Right lobe of liver (tissue), 6 donors: ENCODE measurements around the gene S100A16. TPM values are rescaled to one million over a fixed set of nuclear protein-coding genes. Genes with fewer than 3 reads are reported as not detected.

Source experiments
- ATAC-seq, 4 donors: fragments of 200-7000 bp; cut with Tn5 transposase; one replicate each; pipeline ENCODE4 v1.9.1; 2020; ENCODE audit warnings: mild to moderate bottlenecking in 4 of 4, moderate library complexity in 4 of 4
- DNase-seq, 3 donors: peaks; one replicate each; pipeline ENCODE4 v3.0.0-alpha.2; 2020
- H3K27ac ChIP-seq, 3 donors: fragments of 200-600 bp; one replicate each; pipeline ENCODE4 v1.8.0; 2022
- H3K27me3 ChIP-seq, 2 donors: fragments of 200-600 bp; one replicate each; pipeline ENCODE4 v1.8.0; 2022
- H3K36me3 ChIP-seq, 4 donors: fragments of 200-600 bp; sonication (generic) in 1 of 4; one replicate each; pipeline versions ENCODE4 v1.5.1 to v1.8.0; 2017 to 2022; ENCODE audit warnings: control low read depth in 1 of 4
- H3K4me1 ChIP-seq, 4 donors: fragments of 200-600 bp; sonication (generic) in 1 of 4; one replicate each; pipeline versions ENCODE4 v1.5.1 to v1.8.0; 2017 to 2022; ENCODE audit warnings: control low read depth in 1 of 4
- H3K4me3 ChIP-seq, 3 donors: fragments of 200-600 bp; one replicate each; pipeline ENCODE4 v1.8.0; 2022
- H3K9me3 ChIP-seq, 4 donors: fragments of 200-600 bp; sonication (generic) in 1 of 4; one replicate each; pipeline versions ENCODE4 v1.5.1 to v1.8.0; 2017 to 2022; ENCODE audit warnings: control low read depth in 1 of 4
- POLR2A ChIP-seq: fragments of 450-650 bp; IDR thresholded peaks from one replicate; pipeline ENCODE4 v1.6.1; 2017; ENCODE audit warnings: antibody characterized with exemption, mild to moderate bottlenecking
- WGBS: methylation state at CpG from one replicate; pipeline ENCODE4 v1.1.6; 2018; ENCODE audit warnings: low coverage, low lambda C conversion rate; ENCODE audit not compliant: insufficient coverage; ENCODE audit errors: missing lambda C conversion rate; 5-methylcytosine and 5-hydroxymethylcytosine counted together
- intact Hi-C, 2 donors: fragments of 100-400 bp; cut with DNase I; formaldehyde crosslinking; loops; one replicate each; pipeline versions ENCODE4 v1.11.2 to v1.14.1; 2022
- total RNA-seq, 6 experiments: library from RNA; depleted of rRNA in 2 of 6; stranded (reverse); fragments of >200 nt in 2 of 6; fragmentation: NEBNext Ultra II Directional in 3 of 6; extraction: Animal tissue kit (Norgen Biotek cat#: 25700) in 3 of 6; gene quantifications; one replicate each; pipeline versions ENCODE4 v1.1.0 to v1.2.4, GENCODE V29; 2016 to 2023
- TF ChIP-seq, protein P1 (sequence below), 4 donors: fragments of 200-600 bp in 3 of 4; fragments of 450-650 bp in 1 of 4; IDR thresholded peaks; one replicate each; pipeline versions ENCODE4 v1.5.1 to v1.8.0; 2016 to 2022; ENCODE audit warnings: antibody characterized with exemption in 4 of 4, mild to moderate bottlenecking in 2 of 4
- donor health status: DM: no; HTN: yes; CAD: no.
- donor health status: DM: no; HTN: no; CAD: no.
- donor health status: DM: no; HTN: no; CAD: no.
- donor health status: DM: no; HTN: yes; CAD: no.
- donor health status: DM: no; HTN: yes; CAD: no.

The S100A16 gene
- total RNA-seq, 6 experiments from 2014 or later, result 55.9 to 151 (median 71.8) TPM

DNA sequence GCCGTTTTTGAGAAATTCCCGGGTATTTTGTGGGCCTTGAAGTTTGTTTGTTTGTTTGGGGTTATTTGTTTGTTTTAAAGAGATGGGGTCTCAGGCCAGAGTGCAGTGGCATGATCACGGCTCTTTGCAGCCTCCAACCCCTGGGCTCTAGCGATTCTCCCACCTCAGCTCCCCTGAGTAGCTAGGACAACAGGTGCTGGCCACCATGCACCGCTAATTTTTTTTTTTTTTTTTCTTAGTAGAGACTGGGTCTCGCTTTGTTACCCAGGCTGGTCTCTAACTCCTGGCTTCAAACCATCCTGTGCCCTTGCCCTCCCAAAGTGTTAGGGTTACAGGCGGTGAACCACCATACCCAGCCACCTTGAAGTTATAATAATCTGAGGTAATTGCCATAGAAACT lies 22.9 kb upstream of the S100A16 start:
- intact Hi-C loops, result no loop called here
- 75% methylated on average over 5 of the region's 7 CpGs for WGBS
- peaks cover 0 to 12% (median 2%) of the 10 kb centered on the region in 4 donors for H3K4me1 ChIP-seq
- no peaks in the 10 kb centered on the region for H3K9me3 ChIP-seq
- H3K36me3 ChIP-seq, result peaks cover 0 to 48% (median 32%) of the 10 kb centered on the region in 4 donors
- H3K27ac ChIP-seq, result no peak overlapping the region
- ATAC-seq (no peak), DNase-seq (peak in 1 of 3 donors; percentile 4)
- TF ChIP-seq, protein P1, sequence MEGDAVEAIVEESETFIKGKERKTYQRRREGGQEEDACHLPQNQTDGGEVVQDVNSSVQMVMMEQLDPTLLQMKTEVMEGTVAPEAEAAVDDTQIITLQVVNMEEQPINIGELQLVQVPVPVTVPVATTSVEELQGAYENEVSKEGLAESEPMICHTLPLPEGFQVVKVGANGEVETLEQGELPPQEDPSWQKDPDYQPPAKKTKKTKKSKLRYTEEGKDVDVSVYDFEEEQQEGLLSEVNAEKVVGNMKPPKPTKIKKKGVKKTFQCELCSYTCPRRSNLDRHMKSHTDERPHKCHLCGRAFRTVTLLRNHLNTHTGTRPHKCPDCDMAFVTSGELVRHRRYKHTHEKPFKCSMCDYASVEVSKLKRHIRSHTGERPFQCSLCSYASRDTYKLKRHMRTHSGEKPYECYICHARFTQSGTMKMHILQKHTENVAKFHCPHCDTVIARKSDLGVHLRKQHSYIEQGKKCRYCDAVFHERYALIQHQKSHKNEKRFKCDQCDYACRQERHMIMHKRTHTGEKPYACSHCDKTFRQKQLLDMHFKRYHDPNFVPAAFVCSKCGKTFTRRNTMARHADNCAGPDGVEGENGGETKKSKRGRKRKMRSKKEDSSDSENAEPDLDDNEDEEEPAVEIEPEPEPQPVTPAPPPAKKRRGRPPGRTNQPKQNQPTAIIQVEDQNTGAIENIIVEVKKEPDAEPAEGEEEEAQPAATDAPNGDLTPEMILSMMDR (IDR thresholded peaks at IDR 0.05), result no peak
- no peak for TF ChIP-seq POLR2A
- H3K4me3 ChIP-seq, result no peak overlapping the region
- no peaks in the 10 kb centered on the region for H3K27me3 ChIP-seq

DNA sequence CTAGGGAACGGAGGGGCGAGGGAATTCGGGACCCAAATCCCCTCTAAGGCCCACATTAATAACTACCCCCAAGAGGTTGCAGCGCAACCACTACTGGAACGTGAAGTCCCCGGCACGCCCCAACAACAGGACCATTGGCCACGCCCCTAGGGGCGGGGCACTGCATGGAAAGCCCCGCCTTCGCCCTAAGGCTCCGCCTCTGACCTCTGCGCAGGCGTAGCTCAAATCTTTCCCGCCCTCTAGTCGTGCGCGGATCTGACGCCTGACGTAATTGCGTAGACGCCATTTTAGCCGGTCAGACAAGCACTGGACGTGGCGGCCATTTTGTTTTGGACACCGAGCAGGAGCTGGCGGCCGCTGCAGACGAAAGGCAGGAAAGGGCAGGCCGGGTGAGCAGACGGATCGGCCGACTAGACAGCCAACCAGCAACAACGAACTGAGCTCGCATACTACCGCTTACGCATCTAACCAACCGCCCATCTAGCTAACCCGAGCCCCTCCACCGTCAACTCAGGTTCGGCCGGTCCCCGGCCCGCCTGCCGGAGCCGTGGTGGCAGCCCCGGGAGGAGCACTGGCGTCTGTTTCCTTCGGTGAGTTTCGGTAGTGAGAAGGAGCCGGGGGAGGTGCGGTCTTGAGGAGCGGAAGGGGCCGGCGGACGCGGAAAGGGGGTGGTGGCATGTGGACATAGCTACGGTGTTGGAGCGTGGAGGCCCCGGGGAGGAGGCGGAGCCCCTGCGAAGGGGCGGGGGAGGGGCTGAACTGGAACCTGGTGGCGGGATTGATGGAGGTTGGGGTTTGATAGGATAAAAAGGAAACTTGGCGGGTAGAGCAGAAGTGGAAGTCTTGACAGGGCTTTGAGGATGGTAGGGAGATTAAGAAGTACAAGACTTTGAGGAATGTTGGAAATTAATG lies 21.1 kb upstream of the S100A16 start, which contains the start of gene CHTOP:
Gene CHTOP, plus strand, starts transcription at position 313 of the 912 bp plus-strand sequence. CDS start 2,523 bp downstream, outside the sequence.
- ATAC-seq (peak; percentile 92 to 98 (median 96)), DNase-seq (peak; percentile 97 to 99 (median 98))
- H3K36me3 ChIP-seq, result peaks cover 0 to 30% (median 17%) of the 10 kb centered on the region in 4 donors
- H3K4me1 ChIP-seq, result peaks cover 0 to 12% (median 2%) of the 10 kb centered on the region in 4 donors
- intact Hi-C loops, result no loop called here
- H3K27ac ChIP-seq, result peak within 1 kb of the TSS; percentile 96 to 100 (median 99)
- TF ChIP-seq, protein P1 (IDR thresholded peaks at IDR 0.05), result peak in 1 of 4 donors; percentile 4
- peak; percentile 74 for TF ChIP-seq POLR2A
- under 1% methylated on average over 22 of the region's 65 CpGs for WGBS
- H3K4me3 ChIP-seq, result peak within 1 kb of the TSS; percentile 67 to 96 (median 94)
- no peaks in the 10 kb centered on the region for H3K27me3 ChIP-seq
- H3K9me3 ChIP-seq, result no peaks in the 10 kb centered on the region

DNA sequence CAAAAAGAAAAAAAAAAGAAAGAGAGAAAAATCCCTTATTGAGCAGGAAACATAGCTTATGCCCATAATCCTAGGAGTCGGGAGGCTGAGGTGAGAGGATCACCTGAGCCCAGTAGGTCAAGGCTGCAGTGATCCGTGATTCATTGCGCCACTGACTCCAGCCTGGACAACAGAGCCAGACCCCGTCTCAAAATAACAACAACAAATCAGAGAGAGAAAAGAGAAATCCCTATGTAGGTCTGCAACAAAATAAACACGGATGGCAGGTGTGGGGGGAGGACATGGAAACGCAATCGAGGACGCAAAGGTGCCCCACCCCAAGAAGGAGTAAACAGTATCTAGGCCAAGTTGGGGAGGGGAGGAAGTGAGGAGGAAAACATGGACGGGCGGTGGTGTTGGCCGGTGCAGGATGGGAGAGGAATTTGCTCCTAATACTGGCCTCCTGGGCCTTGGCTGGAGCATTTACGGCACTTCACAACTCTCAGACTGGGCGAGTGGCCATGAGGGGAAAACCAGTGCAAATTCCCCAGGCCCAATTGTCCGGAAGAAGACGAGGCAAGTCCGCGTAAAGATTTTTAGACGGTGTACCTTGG lies 20.3 kb upstream of the S100A16 start:
- DNase-seq (peak in 1 of 3 donors; percentile 16), ATAC-seq (peak; percentile 5 to 30 (median 16))
- intact Hi-C loops, result no loop called here
- TF ChIP-seq, protein P1 (IDR thresholded peaks at IDR 0.05), result no peak
- TF ChIP-seq POLR2A, result no peak
- Histone ChIP-seq H3K27me3 (no peaks in the 10 kb centered on the region), H3K9me3 (no peaks in the 10 kb centered on the region), H3K4me1 (peaks cover 0 to 12% (median 2%) of the 10 kb centered on the region in 4 donors), H3K4me3 (peak overlapping the region; percentile 67 to 96 (median 94)), H3K36me3 (peaks cover 0 to 22% (median 13%) of the 10 kb centered on the region in 4 donors), H3K27ac (peak overlapping the region; percentile 96 to 100 (median 99))
- 25% methylated on average over 12 of the region's 18 CpGs for WGBS

DNA sequence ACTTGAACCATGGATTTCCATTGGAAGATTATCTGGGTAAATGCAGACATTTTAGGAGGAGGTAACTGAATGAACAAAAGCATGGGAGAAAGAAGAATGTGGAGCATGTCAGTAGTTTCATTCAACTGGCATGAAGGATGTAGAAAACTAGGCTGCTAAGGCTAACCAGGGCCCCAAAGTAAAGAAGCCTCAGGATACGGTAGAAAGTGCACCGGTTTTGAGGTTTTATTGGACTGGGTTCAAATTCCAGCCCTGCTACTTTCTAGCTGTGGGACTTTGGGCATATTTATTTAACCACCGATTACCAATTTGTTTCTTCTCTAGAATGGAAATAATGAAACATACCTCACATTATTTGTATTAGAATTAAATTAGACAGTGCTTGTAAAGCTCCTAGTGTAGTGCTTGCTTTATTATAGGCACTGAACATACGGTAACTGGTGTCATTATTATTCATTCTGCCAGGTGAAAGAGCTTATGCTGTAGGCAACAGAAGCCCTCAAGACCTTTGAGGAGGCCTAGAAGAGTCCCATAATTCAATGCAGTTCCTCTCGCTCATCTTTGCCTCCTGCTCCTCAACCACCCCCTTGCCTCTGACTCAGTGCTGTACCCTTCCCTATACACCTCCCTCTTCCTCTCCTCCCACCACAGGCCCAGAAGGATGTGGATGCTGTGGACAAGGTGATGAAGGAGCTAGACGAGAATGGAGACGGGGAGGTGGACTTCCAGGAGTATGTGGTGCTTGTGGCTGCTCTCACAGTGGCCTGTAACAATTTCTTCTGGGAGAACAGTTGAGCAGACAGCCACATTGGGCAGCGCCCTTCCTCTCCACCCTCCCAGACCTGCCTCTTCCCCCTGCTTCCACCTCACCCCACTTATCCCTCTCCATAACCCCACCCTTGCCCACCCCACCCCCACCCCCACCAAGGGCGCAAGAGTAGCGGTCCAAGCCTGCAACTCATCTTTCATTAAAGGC lies 18.4 kb upstream of the S100A16 start:
- intact Hi-C loops, result no loop called here
- Histone ChIP-seq H3K4me3 (no peak overlapping the region), H3K9me3 (no peaks in the 10 kb centered on the region), H3K36me3 (peaks cover 0 to 3% (median 0%) of the 10 kb centered on the region in 4 donors), H3K4me1 (peaks cover 0 to 18% (median 2%) of the 10 kb centered on the region in 4 donors), H3K27me3 (no peaks in the 10 kb centered on the region), H3K27ac (peak overlapping the region in 1 of 3 donors; percentile 29)
- ATAC-seq, result no peak
- 63% methylated on average over 10 of the region's 10 CpGs for WGBS
- TF ChIP-seq, protein P1 (IDR thresholded peaks at IDR 0.05), result no peak
- TF ChIP-seq POLR2A, result no peak
- peak in 1 of 3 donors; percentile 3 for DNase-seq
